Glomerular endothelial cell (primary cell): ENCODE results near the gene VMO1. TPM values are rescaled to one million over a fixed set of nuclear protein-coding genes. Genes with fewer than 3 reads are reported as not detected.

Experiments
- total RNA-seq: library from RNA; depleted of rRNA; stranded (reverse); fragments of >200 nt; gene quantifications from 2 replicates; pipeline ENCODE4 v1.2.3, GENCODE V29; 2015

Gene VMO1
- total RNA-seq, 1 donor from 2014 or later = not detected

Other genes starting within 250 kb of the VMO1 start
- 65.0 and 84.7 TPM in 2 replicates for gene MYBBP1A, start 231.0 kb downstream of the VMO1 start, total RNA-seq
- gene GGT6, start 225.8 kb downstream of the VMO1 start, total RNA-seq = not detected in 2 replicates
- gene SMTNL2, start 201.8 kb downstream of the VMO1 start, total RNA-seq = not detected in 2 replicates
- not detected in 2 replicates for gene ALOX15, start 144.7 kb downstream of the VMO1 start, total RNA-seq
- 21.8 and 25.5 TPM in 2 replicates for gene PELP1, start 82.2 kb downstream of the VMO1 start, total RNA-seq
- gene ARRB2, start 75.7 kb downstream of the VMO1 start, total RNA-seq = 11.6 and 13.0 TPM in 2 replicates
- 22.6 and 32.6 TPM in 2 replicates for gene MED11, start 54.9 kb downstream of the VMO1 start, total RNA-seq
- gene ZMYND15, start 46.5 kb downstream of the VMO1 start, total RNA-seq = 0.06 and 0.15 TPM in 2 replicates
- 18.0 and 18.5 TPM in 2 replicates for gene CXCL16, start 46.4 kb downstream of the VMO1 start, total RNA-seq
- gene TM4SF5, start 14.5 kb downstream of the VMO1 start, total RNA-seq = not detected in 2 replicates
- gene GLTPD2, start 2.6 kb upstream of the VMO1 start, total RNA-seq = not detected in 2 replicates
- 143 and 209 TPM in 2 replicates for gene PSMB6, start 9.8 kb upstream of the VMO1 start, total RNA-seq
- 33.5 and 36.9 TPM in 2 replicates for gene PLD2, start 20.8 kb upstream of the VMO1 start, total RNA-seq
- 51.0 and 74.7 TPM in 2 replicates for gene MINK1, start 47.0 kb upstream of the VMO1 start, total RNA-seq
- gene C17orf107, start 113.2 kb upstream of the VMO1 start, total RNA-seq = 0.88 and 1.6 TPM in 2 replicates
- gene CHRNE, start 116.7 kb upstream of the VMO1 start, total RNA-seq = 0.76 and 1.5 TPM in 2 replicates
- gene GP1BA, start 145.9 kb upstream of the VMO1 start, total RNA-seq = not detected in 2 replicates
- gene SLC25A11, start 153.7 kb upstream of the VMO1 start, total RNA-seq = 47.3 and 52.1 TPM in 2 replicates
- gene RNF167, start 153.9 kb upstream of the VMO1 start, total RNA-seq = 47.5 and 54.7 TPM in 2 replicates
- 1,675 and 1,900 TPM in 2 replicates for gene PFN1, start 162.2 kb upstream of the VMO1 start, total RNA-seq
- gene ENO3, start 164.8 kb upstream of the VMO1 start, total RNA-seq = 0.15 and 2.6 TPM in 2 replicates
- 61.8 and 69.5 TPM in 2 replicates for gene SPAG7, start 181.5 kb upstream of the VMO1 start, total RNA-seq
- gene CAMTA2, start 201.3 kb upstream of the VMO1 start, total RNA-seq = 16.4 and 35.1 TPM in 2 replicates
- 0.39 and 0.76 TPM in 2 replicates for gene INCA1, start 211.2 kb upstream of the VMO1 start, total RNA-seq
- 114 and 117 TPM in 2 replicates for gene KIF1C, start 211.6 kb upstream of the VMO1 start, total RNA-seq
- gene SLC52A1, start 249.1 kb upstream of the VMO1 start, total RNA-seq = 0.10 TPM in 1 of 2 replicates, not detected in the other